Measurements from ENCODE around the gene ROBO3. TPM values are rescaled to one million over a fixed set of nuclear protein-coding genes. Genes with fewer than 3 reads are reported as not detected.

ROBO3 gene
- total RNA-seq, 2 donors from 2014 or later: 11.1 to 11.5 TPM

GRCh38 chr11:124841840-124842239, 23.4 kb upstream of the ROBO3 start:
- DNase-seq: no peak
- no peak for ATAC-seq
- intact Hi-C loops (cut with DNase I): no loop called here

GRCh38 chr11:124842305-124842704, 22.9 kb upstream of the ROBO3 start:
- intact Hi-C loops (cut with DNase I): no loop called here
- DNase-seq: no peak
- ATAC-seq: no peak

GRCh38 chr11:124843616-124843910, 21.7 kb upstream of the ROBO3 start:
- DNase-seq (no peak), ATAC-seq (no peak)
- intact Hi-C loops (cut with DNase I): no loop called here

- intact Hi-C loops (cut with DNase I): no loop called here
- DNase-seq (no peak), ATAC-seq (no peak)
Measured at GRCh38 chr11:124844664-124845079, 20.6 kb upstream of the ROBO3 start.

- no peak for DNase-seq
- intact Hi-C loops (cut with DNase I): no loop called here
Measured at GRCh38 chr11:124846070-124846673, 19.1 kb upstream of the ROBO3 start.

GRCh38 chr11:124859171-124859570, 6.1 kb upstream of the ROBO3 start:
- DNase-seq: no peak
- intact Hi-C loops (cut with DNase I): no loop called here
- no peak for ATAC-seq

More at GRCh38 chr11:124846070-124846673, 19.1 kb upstream of the ROBO3 start:
- no peak for ATAC-seq

GRCh38 chr11:124861670-124862069, 3.6 kb upstream of the ROBO3 start:
- ATAC-seq: no peak
- intact Hi-C loops (cut with DNase I): no loop called here
- no peak for DNase-seq

- ATAC-seq (peak; percentile 78 to 81), DNase-seq (peak; percentile 72)
- intact Hi-C loops (cut with DNase I): no loop called here
Measured at GRCh38 chr11:124863137-124863825, 2.0 kb upstream of the ROBO3 start.

GRCh38 chr11:124863826-124864165, 1.4 kb upstream of the ROBO3 start:
- DNase-seq (no peak), ATAC-seq (no peak)
- intact Hi-C loops (cut with DNase I): no loop called here

GRCh38 chr11:124864176-124864891, 898 bp upstream of the ROBO3 start:
- no peak for ATAC-seq
- no peak for DNase-seq
- intact Hi-C loops (cut with DNase I): no loop called here

GRCh38 chr11:124864892-124865180, 396 bp upstream of the ROBO3 start:
- DNase-seq: no peak
- no peak for ATAC-seq
- intact Hi-C loops (cut with DNase I): no loop called here

- DNase-seq (no peak), ATAC-seq (peak; percentile 32 to 50)
- intact Hi-C loops (cut with DNase I): no loop called here
Measured at GRCh38 chr11:124865902-124866851, 945 bp downstream of the ROBO3 start.

GRCh38 chr11:124867700-124868099, 2.5 kb downstream of the ROBO3 start:
- DNase-seq: no peak
- ATAC-seq: peak in 1 of 2 donors; percentile 35
- intact Hi-C loops (cut with DNase I): no loop called here

- DNase-seq: no peak
- intact Hi-C loops (cut with DNase I): no loop called here
- no peak for ATAC-seq
Measured at GRCh38 chr11:124868331-124869274, 3.4 kb downstream of the ROBO3 start.

GRCh38 chr11:124869331-124869730, 4.1 kb downstream of the ROBO3 start:
- DNase-seq (no peak), ATAC-seq (no peak)
- intact Hi-C loops (cut with DNase I): no loop called here

- intact Hi-C loops (cut with DNase I): no loop called here
- ATAC-seq: no peak
- no peak for DNase-seq
Measured at GRCh38 chr11:124869856-124870387, 4.7 kb downstream of the ROBO3 start.

- DNase-seq (no peak), ATAC-seq (no peak)
- intact Hi-C loops (cut with DNase I): no loop called here
Measured at GRCh38 chr11:124870430-124870829, 5.2 kb downstream of the ROBO3 start.

- DNase-seq (no peak), ATAC-seq (no peak)
- intact Hi-C loops (cut with DNase I): no loop called here
Measured at GRCh38 chr11:124872280-124872679, 7.0 kb downstream of the ROBO3 start.

- DNase-seq: no peak
- intact Hi-C loops (cut with DNase I): no loop called here
- ATAC-seq: no peak
Measured at GRCh38 chr11:124872741-124873140, 7.5 kb downstream of the ROBO3 start.
